ENCODE measurements around the gene APOH.

DNA sequence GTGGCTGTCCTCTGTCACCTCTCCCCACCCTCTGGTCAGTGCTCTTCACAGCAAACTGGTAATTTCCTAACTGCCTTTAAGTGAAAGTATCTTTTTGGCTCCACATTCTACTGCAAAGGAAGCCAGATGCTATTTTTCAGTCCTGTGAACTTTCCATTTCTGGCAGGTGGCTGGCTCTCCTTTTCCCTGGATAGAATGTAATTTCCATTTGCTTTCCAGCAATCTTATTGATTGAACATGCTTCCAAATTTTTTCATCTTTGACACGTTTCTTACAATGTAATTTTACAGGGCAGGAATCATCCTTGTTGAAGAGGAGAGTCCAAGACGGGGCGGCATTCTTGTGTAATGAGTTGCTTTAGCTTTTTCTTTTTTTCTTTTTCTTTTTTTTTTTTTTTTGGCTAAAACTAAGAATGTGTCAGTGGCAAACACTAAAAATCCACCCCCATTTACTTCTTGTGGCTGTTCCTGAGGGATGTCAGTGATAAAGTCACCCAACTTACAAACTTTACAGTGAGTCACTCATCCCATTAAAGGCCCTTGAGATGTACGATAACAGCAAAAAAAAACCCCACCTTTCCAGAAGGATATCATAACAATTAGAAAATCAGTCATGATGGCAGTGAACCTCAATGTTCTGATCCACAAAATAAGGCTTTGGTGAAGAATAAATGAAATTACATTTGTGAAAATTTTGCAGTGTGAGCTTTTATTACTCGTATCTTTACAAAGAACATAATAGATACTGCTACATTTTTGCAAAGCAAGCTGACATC, 43.8 kb upstream of the APOH start:
- TF ChIP-seq, protein P1, sequence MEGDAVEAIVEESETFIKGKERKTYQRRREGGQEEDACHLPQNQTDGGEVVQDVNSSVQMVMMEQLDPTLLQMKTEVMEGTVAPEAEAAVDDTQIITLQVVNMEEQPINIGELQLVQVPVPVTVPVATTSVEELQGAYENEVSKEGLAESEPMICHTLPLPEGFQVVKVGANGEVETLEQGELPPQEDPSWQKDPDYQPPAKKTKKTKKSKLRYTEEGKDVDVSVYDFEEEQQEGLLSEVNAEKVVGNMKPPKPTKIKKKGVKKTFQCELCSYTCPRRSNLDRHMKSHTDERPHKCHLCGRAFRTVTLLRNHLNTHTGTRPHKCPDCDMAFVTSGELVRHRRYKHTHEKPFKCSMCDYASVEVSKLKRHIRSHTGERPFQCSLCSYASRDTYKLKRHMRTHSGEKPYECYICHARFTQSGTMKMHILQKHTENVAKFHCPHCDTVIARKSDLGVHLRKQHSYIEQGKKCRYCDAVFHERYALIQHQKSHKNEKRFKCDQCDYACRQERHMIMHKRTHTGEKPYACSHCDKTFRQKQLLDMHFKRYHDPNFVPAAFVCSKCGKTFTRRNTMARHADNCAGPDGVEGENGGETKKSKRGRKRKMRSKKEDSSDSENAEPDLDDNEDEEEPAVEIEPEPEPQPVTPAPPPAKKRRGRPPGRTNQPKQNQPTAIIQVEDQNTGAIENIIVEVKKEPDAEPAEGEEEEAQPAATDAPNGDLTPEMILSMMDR (conservative IDR thresholded peaks at IDR 0.05) = no peak
- no peak for TF ChIP-seq ZFX (IDR thresholded peaks at IDR 0.05)

Measured in C4-2B (cell line).